Measurements from ENCODE around the gene CPHXL.

GRCh38 chr16:75761108-75761507 lies 34.8 kb upstream of the CPHXL start:
- TF ChIP-seq CTBP1 (IDR thresholded peaks at IDR 0.05; ENCODE audit: borderline replicate concordance) (no peak), SUZ12 (IDR thresholded peaks at IDR 0.05) (no peak), HDGF (IDR thresholded peaks at IDR 0.05; ENCODE audit: borderline replicate concordance) (no peak), BHLHE40 (IDR thresholded peaks at IDR 0.05; ENCODE audit: borderline replicate concordance) (no peak), FOXM1 (IDR thresholded peaks at IDR 0.05; ENCODE audit: borderline replicate concordance) (no peak), NFRKB (IDR thresholded peaks at IDR 0.05) (no peak)
